ENCODE data around the gene ZNF281.
"Not testable (repeated sequence)": the region's sequence is repeated elsewhere in the genome, so short reads cannot be mapped to it uniquely, and the experiment has no call there.

Gene ZNF281

DNA sequence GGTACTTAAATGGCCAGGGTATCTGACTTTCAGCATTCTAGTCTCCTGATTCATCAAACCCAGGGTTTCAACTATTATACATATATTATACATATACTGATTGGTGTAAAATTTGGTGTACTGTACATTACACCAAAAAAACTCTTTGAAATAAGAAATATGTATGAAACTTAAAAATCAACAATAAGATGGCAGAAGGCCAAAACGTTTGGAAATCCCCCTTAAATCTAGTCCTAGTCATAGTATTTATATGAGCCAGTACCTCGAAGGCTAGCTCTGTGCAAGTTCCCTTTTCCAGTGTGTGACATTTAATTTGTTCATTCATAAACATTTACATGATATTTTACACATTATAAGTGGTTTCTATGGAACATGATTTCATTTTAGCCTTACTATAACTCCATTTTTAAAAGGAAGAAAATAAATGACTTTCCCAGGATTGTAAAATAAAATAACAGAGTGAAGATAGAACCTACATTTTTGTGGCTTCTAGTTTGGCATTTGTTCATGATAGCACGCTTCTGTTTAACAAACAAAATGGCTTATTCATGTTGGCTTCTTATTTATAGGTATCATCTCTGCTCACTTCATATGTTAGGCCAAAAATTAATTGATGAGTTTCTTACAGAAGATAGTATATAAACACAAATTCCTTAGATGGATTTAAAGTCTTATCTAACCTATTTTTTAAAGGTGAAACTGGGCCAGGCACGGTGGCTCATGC, 18.8 kb upstream of the ZNF281 start:
- peak; percentile 31 for DNase-seq (ENCODE audit: low spot score)

DNA sequence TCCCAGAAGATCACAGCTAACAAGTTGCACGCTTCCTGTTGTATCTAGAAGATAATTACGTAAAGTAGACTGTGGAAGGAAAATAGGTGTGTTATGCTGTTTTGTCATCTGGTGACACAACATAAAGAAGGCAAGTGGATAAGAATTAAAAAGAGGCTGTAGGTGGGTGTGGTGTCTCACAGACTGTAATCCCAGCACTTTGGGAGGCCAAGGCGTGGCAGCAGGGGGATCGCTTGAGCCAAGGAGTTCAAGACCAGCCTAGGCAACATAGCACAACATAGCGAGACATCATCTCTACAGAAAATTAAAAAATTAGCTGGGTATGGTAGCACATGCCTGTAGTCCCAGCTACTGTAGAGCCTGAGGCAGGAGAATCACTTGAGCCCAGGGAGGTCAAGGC, 17.9 kb upstream of the ZNF281 start:
- DNase-seq (ENCODE audit: low spot score) = no peak

DNA sequence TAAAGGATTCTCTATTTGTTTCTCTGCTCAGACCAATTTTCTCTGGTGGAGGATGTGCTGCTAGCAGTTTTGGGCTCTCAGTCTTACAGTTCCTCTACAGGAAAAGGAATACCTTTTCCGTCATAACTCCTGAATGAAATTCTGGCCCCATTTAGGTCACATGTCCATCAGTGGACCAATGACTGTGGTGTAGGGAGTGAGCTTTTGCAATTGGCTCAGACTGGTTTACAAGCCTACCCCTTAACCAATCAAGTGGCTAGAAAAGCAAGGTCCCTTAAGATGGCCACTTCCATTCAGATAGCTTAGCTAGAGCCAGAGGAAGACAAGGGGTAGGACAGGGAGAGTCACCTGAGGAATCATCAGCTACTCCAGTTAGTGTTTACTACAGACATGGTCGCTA, 16.4 kb upstream of the ZNF281 start:
- no peak for DNase-seq (ENCODE audit: low spot score)

DNA sequence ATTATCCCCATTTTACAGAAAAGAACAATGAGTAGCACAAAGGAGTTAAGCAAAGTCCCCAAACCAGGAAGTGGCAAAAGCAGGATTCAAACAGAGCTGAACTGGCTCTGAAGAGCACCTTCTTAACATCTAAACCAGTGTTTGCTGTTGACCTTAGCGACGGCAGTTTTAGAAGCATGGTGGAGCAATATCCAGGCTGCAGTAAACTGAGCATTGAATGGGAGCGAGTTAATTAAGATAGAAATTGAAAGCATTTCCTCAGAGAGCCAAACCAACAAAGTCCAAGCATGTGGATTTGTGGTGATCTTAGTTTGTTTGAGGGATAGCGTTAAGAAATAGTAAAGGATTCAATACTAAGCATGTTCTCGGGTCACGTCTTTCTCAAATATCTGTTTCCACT, 13.4 kb upstream of the ZNF281 start:
- DNase-seq (ENCODE audit: low spot score) = no peak

DNA sequence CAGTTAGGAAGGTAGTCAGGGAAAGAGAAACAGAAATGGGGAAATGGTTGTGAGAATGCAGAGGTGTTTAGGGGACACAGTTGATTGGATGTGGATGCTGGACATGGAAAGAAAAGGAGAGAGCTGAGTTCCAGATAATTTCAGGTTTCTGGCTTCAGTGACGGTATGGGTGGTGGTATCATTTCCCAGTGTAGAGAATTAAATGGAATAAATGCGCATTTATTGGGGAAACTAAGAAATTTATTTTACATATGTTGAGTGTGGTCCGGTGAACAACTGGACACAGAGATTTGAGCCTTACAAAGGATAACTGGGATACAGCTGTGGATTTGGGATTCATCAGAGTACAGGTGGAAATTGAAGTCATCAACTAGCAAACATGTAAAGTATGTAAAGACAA, 12.4 kb upstream of the ZNF281 start:
- DNase-seq (ENCODE audit: low spot score) = no peak

DNA sequence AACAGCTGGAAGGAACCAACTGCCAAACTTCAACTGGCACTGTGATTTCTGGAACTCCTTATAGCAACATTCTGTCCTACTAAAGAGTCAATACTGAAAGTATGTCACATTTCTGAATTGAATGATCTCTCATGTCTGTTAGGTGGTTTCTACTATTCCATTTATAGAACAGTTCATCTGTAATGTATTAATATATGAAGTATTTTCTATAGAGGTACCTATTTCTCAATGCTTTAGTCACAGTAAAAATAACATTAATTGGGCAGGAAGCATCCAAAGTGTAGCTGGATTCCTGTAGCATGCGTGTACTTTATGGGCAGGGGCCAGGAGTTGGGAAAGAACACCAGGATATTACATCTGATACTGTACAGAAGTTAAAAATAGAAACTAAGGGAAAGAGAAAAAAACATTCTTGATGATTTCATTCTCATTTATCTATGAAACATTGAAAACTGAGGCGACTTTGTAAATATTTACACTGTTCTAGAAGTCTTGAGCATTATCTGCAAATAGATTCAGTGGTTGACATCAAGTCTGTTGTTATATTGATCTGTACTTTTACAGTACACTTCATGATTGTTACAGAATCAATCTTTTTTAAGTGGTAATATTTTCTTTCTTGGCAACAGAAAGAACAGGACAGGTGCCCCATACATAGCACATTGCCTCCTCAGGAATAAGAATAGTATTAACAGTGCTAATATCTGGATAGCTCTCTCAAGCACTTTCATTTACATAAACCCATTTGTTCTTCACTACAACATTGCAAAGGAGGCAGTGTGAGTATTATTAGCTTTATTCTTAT, 6.2 kb upstream of the ZNF281 start:
- DNase-seq (ENCODE audit: low spot score) = peak; percentile 81

DNA sequence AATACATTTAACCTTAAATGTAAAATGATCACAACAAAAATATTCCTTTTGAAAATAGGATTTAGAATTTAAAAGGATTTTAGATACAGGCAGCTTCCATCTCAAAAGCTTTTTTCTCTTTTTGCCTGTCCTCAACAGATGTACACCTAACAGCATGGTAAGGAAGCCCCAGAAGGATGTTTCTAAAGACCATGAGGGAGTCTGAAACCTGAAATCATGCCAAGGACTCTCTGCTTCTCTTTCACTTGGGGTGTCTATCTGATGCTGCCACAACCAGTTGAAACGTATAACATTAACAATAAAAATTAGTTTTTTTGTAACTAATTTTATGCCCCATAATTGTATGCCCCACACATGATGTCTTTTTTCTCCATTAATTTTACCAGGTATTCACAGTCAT, 5.4 kb upstream of the ZNF281 start:
- DNase-seq (ENCODE audit: low spot score) = no peak

DNA sequence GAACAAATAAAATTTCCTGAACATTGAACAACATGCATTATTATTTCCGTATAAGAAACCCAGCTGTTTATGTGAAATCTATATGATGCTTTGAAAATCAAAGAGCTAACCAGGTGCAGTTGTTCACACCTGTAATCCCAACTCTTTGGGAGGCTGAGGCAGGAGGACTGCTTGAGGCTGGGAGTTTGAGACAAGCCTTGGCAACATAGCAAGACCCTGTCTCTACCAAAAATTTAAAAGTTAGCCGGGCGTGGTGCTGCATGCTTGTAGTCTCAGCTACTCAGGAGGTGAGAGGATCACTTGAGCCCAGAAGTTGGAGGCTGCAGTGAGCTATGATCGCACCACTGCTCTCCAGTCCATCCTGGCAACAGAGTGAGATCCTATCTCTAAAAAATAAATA, 4.8 kb upstream of the ZNF281 start:
- DNase-seq (ENCODE audit: low spot score) = no peak

DNA sequence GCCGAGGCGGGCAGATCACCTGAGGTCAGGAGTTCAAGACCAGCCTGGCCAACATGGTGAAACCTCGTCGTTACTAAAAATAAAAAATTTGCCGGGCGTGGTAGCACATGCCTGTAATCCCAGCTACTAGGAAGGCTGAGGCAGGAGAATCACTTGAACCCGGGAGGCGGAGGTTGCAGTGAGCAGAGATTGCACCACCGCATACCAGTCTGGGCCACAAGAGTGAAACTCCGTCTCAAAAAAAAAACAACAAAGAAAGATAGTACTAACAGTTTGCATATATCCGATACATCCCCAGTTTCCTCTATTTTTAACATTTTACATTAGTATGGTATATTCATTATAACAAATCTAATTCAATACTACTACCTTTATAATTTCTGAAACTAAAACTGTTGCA, 3.9 kb upstream of the ZNF281 start:
- DNase-seq (ENCODE audit: low spot score) = not testable (repeated sequence)

DNA sequence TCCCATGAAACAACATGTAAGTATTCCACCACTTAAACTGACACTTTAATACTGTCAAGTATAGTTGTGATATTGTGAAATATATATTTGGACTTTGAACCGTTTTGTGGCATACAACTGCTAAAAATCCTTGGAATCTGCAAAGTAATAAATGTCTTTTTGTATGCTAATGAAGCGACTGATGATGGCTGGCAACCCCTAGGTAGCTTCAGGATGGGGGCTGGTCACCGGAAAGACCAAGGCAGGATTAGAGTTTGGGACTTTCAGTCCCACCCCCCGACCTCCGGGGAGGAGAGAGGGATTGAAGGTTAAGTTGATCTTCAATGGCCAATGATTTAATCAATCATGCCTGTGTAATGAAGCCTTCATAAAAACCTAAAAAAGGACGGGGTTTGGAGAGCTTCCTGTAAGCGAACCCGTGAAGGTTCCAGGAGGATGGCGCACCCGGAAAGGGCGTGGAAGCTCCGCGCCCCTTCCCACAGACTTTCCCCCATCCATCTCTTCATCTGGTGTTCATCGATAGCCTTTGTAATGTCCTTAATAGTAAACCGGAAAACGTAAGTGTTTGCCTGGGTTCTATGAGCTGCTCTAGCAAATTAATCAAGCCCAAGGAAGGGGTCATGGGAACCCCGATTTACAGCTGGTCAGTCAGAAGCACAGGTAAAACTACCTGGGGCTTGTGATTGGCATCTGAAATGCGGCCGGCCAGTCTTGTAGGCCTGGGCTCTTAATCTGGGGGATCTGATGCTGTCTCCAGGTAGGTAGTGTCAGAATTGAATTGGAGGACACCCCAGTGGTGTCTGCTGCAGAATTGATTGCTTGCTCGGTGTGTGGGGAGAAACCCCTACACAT, 1.8 kb upstream of the ZNF281 start:
- no peak for DNase-seq (ENCODE audit: low spot score)

DNA sequence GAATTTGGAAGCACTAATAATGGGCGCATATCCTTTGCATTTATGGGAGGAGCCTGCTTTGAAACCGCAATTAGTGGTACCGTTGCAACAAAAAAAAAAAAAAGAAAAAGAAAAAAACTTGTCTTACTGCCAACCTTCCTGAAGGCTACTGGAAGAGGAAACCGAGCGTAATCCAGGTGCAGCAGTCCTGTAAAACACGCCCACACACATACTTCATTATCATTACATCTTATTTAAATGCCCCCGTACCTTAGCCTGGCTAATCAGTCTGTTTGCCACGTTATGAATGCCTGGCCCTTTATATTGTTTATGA, 686 bp upstream of the ZNF281 start:
- DNase-seq (ENCODE audit: low spot score) = no peak

DNA sequence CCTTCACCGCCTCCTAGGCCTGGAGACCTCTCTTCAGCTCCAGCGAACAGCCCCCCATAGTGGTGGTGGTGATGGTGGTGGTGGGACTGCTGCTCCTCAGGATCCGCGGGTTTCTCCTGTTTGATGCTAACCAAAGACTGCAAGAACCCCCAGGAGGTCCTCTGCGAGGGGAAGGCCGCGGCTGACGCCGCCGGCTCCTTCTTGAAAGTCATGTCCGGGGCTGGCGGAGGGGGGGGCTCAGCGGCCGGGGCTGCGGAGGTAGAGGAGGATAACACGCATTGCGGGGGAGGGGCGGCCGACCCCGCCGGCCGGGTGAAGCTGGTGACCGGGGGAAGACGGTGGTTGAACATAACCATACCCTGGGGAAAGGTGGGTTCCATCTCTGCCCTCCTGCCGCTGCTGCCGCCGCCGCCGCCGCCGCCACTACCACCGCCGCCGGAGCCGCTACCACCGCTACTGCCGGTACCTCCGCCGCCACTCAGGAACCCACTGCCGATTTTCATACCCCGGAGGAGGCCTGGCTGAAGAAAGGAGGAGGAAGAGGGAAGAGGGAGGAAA, 554 bp downstream of the ZNF281 start:
- DNase-seq (ENCODE audit: low spot score) = peak; percentile 47

DNA sequence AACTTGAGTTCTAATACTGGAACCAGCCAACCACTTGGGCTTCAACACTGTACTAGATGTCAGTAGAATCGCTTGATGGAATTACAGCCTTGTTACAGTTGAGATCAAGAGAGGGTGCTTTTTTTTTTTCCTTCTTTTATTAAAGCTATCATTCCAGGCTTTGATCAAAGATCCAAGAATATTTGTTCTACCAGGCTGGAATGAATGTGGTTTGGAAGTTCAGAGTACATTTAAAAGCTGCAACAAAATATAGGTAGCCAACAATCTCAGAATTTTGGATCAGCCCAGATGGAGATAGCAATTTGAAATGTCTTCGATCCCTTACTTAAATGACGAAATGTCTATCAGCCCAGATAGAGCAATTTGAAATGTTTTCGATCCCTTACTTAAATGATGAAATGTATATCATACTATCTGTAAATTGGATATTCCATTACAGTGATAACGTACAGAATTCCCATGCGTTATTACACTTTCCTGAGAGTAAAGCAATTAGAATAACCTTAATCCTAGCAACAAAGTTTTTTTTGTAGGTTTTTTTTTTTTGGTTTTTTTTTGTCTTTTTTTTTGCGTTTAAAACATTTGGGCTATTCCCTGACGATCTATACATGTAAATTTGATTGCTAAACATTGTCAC, 3.6 kb downstream of the ZNF281 start:
- DNase-seq (ENCODE audit: low spot score) = no peak

DNA sequence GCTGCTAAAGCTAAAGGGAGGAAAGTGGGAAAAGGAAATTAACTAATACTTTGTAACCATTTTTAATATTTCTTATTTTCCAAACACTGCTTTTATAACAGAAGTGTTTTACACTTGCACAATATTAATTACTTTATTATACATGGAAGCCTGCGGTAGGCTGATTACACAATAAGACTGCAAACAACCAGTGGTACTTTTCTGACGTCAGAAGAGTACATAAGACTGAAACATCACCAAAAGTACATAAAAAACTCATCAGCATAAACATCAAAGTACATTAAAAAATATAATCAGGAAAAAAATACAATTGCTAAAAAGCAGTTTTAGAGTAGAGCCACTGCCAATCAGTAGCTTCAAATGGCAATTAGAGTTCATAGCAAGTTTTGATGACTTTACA, 4.6 kb downstream of the ZNF281 start:
- no peak for DNase-seq (ENCODE audit: low spot score)

DNA sequence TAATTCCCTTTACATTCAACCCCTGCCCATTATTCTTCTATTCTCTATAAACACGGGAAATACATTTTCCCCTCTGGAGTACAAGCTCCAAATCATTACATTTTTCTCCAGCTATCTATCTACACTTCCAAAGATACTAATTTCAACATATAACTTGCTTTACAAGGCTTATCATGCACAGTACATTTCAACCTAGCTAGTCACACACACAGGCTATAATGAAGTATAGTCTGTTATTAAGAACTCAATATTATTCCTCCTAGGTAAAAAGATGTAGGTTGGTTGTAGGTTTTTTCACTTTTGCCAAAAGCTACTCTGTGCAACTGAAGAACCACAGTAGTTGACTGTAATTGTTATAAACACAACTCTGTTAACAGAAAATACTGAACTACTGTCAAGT, 8.1 kb downstream of the ZNF281 start:
- no peak for DNase-seq (ENCODE audit: low spot score)

DNA sequence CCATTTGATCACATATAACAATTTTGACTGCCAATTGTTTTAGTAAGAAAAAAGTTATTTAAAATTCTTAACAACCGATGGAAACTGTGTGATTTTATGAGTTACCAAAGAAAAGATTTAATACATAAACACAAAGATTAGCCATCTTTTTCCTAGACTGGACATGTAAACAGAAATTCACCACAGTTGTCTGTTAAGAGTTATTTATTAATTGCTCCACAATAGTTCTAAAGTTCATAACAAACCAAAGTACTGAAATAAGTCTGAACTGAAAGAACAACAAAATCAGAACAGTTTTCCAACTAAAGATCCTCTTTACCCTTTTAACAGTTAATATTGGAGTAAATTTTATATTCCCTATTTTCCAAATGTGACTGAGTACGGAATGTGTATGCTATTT, 8.6 kb downstream of the ZNF281 start:
- no peak for DNase-seq (ENCODE audit: low spot score)

DNA sequence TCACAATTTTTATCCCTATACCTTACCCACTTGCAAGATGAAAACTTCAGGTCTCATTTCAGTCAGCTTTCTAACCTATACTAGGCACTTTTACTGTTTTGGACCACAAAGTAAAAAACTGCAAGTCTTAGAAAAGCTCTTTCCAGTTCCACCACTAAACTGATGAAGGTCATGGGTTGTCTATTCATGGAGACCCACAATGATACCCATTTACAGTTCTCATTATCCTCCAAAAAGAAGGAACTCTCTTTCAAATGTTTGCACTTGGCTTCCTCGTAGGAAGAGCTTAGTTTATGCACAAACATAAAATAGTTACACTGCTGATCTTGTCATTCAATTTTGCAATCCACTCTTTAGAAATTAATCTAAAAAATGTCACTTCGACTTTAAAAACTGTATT, 9.3 kb downstream of the ZNF281 start:
- DNase-seq (ENCODE audit: low spot score) = no peak

DNA sequence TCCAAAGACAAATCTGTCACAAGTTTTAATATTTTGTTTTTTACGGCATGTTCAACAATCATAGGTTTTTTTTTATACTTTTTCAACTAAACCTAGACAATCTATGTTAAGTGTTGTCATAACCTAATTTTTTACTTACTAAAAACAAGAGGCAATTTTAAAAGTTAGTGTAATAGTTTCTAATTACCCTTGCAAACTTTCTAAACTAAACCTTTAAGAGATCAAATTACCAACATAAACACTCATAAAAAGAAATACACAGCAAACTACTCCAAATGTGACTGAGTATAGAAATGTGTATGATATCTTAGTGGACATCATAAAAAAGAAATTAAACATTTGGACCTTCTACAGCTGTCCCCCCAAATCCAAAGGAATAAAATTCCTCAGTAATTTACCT, 10.0 kb downstream of the ZNF281 start:
- no peak for DNase-seq (ENCODE audit: low spot score)

DNA sequence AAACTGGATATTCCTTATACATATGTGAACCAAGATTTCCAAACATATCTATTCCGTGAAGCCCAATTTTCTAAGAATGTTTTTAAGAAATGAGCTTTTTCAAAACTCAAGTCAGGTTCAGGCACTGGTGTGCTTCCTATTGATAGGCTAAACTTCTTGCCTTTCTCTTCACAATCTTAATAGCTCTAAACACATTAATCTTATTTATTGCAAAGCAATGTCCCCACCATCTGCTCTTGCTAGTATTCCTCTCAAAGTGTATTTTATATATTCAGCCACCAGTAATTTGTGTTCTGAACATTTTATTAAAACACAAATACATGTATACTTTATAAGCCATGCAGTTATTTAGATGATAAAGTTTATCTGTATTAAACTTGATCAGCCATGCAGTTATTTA, 11.5 kb downstream of the ZNF281 start:
- DNase-seq (ENCODE audit: low spot score) = no peak

DNA sequence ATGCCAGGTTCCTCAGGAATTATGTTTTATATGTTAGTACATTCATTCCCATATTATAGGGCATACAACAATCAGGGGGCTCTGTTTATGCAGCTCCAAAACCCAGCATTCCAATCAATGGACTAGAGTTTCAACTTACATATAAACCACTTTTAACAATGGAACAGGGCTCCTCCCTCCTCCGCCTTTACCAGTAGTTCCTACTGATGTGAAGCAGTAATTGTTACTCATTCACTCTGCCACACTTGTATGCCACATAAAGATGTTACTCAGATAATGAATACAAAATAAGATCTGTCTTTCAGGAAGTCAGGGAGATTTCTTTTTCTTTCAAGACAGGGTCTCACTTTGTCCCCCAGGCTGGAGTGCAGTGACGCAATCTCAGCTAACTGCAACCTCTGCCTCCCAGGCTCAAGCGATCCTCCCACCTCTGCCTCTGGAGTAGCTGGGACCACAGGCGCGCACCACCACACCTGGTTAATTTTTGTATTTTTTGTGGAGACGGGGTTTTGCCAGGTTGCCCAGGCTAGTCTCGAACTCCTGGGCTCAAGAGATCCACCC, 17.1 kb downstream of the ZNF281 start:
- no peak for DNase-seq (ENCODE audit: low spot score)

DNA sequence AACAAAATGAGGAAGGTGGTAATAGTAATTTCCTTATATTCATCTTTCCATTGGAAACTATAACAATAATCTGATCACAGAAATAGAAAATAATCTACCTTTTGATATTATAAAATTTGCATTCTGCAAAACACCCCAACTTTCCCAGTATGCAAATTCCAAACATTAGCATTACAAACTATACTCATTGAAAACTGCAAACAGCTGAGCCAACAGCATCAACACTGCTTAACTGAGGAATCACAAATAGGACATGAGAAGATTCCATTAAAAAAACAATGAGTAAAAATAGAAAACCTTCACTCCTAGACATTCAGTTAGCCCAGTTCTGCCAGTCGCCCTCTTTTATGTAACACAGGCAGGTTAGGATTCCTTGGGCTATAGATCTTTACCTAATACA, 18.1 kb downstream of the ZNF281 start:
- DNase-seq (ENCODE audit: low spot score) = no peak

DNA sequence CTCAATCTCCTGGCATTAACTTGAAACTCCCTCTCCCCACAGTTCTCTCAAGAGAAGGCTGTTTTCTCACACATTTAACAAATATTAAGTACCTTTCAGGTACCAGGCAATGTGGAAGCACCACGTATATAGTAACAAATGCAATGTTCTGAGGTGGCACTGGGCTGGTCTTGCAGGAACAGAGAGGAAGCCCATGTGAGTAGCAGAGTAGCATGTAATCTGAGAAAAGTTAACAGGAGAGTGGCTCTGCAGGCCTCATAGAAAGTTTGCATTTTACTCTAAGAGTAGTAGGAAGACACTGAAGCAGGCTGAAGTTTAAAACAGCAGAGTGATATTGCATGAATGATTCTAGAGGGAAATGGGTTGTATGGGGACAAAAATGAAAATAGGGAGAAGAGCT, 21.0 kb downstream of the ZNF281 start:
- DNase-seq (ENCODE audit: low spot score) = no peak

Measured in GM03348 (cell line).